Upper lobe of left lung (tissue), 4 donors: ENCODE measurements around the gene ACSL1.

Experiments
- CTCF ChIP-seq, 6 experiments: fragments of 450-650 bp in 4 of 6; fragments of 200-600 bp in 2 of 6; sonication (generic) in 2 of 6; IDR thresholded peaks; one replicate each; pipeline ENCODE4 v1.5.1; 2016 to 2019; ENCODE audit warnings: antibody characterized with exemption in 6 of 6
- EP300 ChIP-seq, 4 donors: sonication (generic); formaldehyde crosslinking; IDR thresholded peaks; one replicate each; pipeline ENCODE4 v1.5.1; 2017; ENCODE audit warnings: antibody characterized with exemption in 4 of 4, control low read depth in 2 of 4
- POLR2A ChIP-seq, 4 donors: fragments of 450-650 bp; IDR thresholded peaks; one replicate each; pipeline ENCODE4 v1.5.1; 2016 to 2017; ENCODE audit warnings: antibody characterized with exemption in 4 of 4, mild to moderate bottlenecking in 2 of 4
- POLR2AphosphoS5 ChIP-seq, 2 donors: sonication (generic); formaldehyde crosslinking; IDR thresholded peaks; one replicate each; pipeline ENCODE4 v1.5.1; 2017; ENCODE audit warnings: antibody characterized with exemption in 2 of 2

- TF ChIP-seq POLR2A (IDR thresholded peaks at IDR 0.05) = no peak
- no peak for TF ChIP-seq CTCF (IDR thresholded peaks at IDR 0.05)
- no peak for TF ChIP-seq POLR2AphosphoS5 (IDR thresholded peaks at IDR 0.05)
- no peak for TF ChIP-seq EP300 (IDR thresholded peaks at IDR 0.05)
Observed at GRCh38 chr4:184712322-184712721, 113.4 kb downstream of the ACSL1 start.
